HepG2 (cell line): Measurements from ENCODE around the gene IMP3. TPM values are rescaled to one million over a fixed set of nuclear protein-coding genes. Genes with fewer than 3 reads are reported as not detected.

ENCODE experiments used
- ARNTL ChIP-seq: sonication (generic); formaldehyde crosslinking; IDR thresholded peaks from 2 replicates; pipeline ENCODE4 v1.4.0; 2020; ENCODE audit warnings: mild to moderate bottlenecking, missing genetic modification reagents
- ASH2L ChIP-seq: fragments of 300-600, 200-600 bp; sonication (generic); IDR thresholded peaks from 2 replicates; pipeline ENCODE4 v1.7.0; 2017; ENCODE audit warnings: low read depth, mild to moderate bottlenecking, moderate library complexity, mixed read lengths, low read length; ENCODE audit not compliant: insufficient read length
- CERS6 ChIP-seq: sonication (generic); formaldehyde crosslinking; IDR thresholded peaks from 2 replicates; pipeline ENCODE4 v1.5.0; 2020; ENCODE audit warnings: missing genetic modification reagents
- CREM ChIP-seq, 2 experiments: sonication (generic) in 1 of 2; formaldehyde crosslinking in 1 of 2; IDR thresholded peaks; 2 replicates each; pipeline versions ENCODE4 v1.4.0 to v1.6.1; 2016 to 2020; ENCODE audit warnings: antibody characterized with exemption in 1 of 2, mild to moderate bottlenecking in 1 of 2, missing genetic modification reagents in 1 of 2
- MAF1 ChIP-seq: sonication (generic); formaldehyde crosslinking; IDR thresholded peaks from 2 replicates; pipeline ENCODE4 v1.5.0; 2020; ENCODE audit warnings: missing genetic modification reagents, borderline replicate concordance
- SIX4 ChIP-seq: sonication (generic); formaldehyde crosslinking; IDR thresholded peaks from 2 replicates; pipeline ENCODE4 v1.4.0; 2020; ENCODE audit warnings: missing genetic modification reagents
- SOX6 ChIP-seq, 2 experiments: fragments of 450-650 bp in 1 of 2; sonication (generic) in 1 of 2; formaldehyde crosslinking in 1 of 2; IDR thresholded peaks; 2 replicates each; pipeline versions ENCODE4 v1.4.0 to v1.6.1; 2017 to 2020; ENCODE audit warnings: antibody characterized with exemption in 1 of 2, mild to moderate bottlenecking in 1 of 2, missing genetic modification reagents in 1 of 2
- TFAP4 ChIP-seq: sonication (generic); IDR thresholded peaks from 2 replicates; pipeline ENCODE4 v1.6.1; 2016; ENCODE audit warnings: low read depth, borderline replicate concordance
- ZBTB7A ChIP-seq: sonication (generic); formaldehyde crosslinking; IDR thresholded peaks from 2 replicates; pipeline ENCODE4 v1.8.0; 2022; ENCODE audit warnings: mild to moderate bottlenecking, missing genetic modification reagents
- ZFAT ChIP-seq: sonication (generic); formaldehyde crosslinking; conservative IDR thresholded peaks from 2 replicates; pipeline ENCODE4 v1.8.1; 2023; ENCODE audit warnings: missing genetic modification reagents, inconsistent platforms
- ZMYM3 ChIP-seq: sonication (generic); formaldehyde crosslinking; IDR thresholded peaks from 2 replicates; pipeline ENCODE4 v1.5.1; 2020; ENCODE audit warnings: mild to moderate bottlenecking, missing genetic modification reagents
- ZNF18 ChIP-seq: sonication (generic); formaldehyde crosslinking; IDR thresholded peaks from 2 replicates; pipeline ENCODE4 v1.8.0; 2022; ENCODE audit warnings: mild to moderate bottlenecking, missing genetic modification reagents; ENCODE audit not compliant: insufficient replicate concordance
- ZNF414 ChIP-seq: sonication (generic); formaldehyde crosslinking; IDR thresholded peaks from 2 replicates; pipeline ENCODE4 v1.5.0; 2020; ENCODE audit warnings: missing genetic modification reagents
- ZNF574 ChIP-seq: sonication (generic); formaldehyde crosslinking; IDR thresholded peaks from 2 replicates; pipeline ENCODE4 v1.4.0; 2020; ENCODE audit warnings: missing genetic modification reagents
- ZNF660 ChIP-seq: sonication (generic); formaldehyde crosslinking; IDR thresholded peaks from 2 replicates; pipeline ENCODE4 v1.5.1; 2020; ENCODE audit warnings: mild to moderate bottlenecking, low read depth, missing genetic modification reagents, borderline replicate concordance
- ZNF761 ChIP-seq: sonication (generic); formaldehyde crosslinking; conservative IDR thresholded peaks from 2 replicates; pipeline ENCODE4 v1.4.0; 2020; ENCODE audit warnings: mild to moderate bottlenecking, missing genetic modification reagents
- ZNF878 ChIP-seq: sonication (generic); formaldehyde crosslinking; IDR thresholded peaks from 2 replicates; pipeline ENCODE4 v1.8.1; 2023; ENCODE audit warnings: mild to moderate bottlenecking, missing genetic modification reagents, moderate library complexity
- ZZZ3 ChIP-seq: sonication (generic); formaldehyde crosslinking; IDR thresholded peaks from 2 replicates; pipeline ENCODE4 v1.4.0; 2020; ENCODE audit warnings: missing genetic modification reagents, mild to moderate bottlenecking, borderline replicate concordance
- polyA plus RNA-seq, 8 experiments: library from polyadenylated mRNA; depleted of rRNA in 3 of 8; stranded (reverse) in 7 of 8; unstranded in 1 of 8; fragments of >200 nt; fragmentation: Illumina TruSeq in 4 of 8; extraction: Trizol in 4 of 8; gene quantifications; 2 replicates each; pipeline versions ENCODE4 v1.2.1 to v1.2.3, GENCODE V29; 2011 to 2016; ENCODE audit warnings: low read depth in 4 of 8, missing spikeins in 1 of 8, mixed read lengths in 1 of 8; ENCODE audit not compliant: insufficient read depth in 1 of 8
- total RNA-seq, 5 experiments: library from RNA; depleted of rRNA; stranded (reverse); fragments of >200 nt; fragmentation: Illumina TruSeq; extraction: Trizol; gene quantifications; 2 replicates each; pipeline ENCODE4 v1.2.3, GENCODE V29; 2016; ENCODE audit warnings: low read depth in 1 of 5

IMP3 gene
- total and polyA plus RNA-seq, 2 of the 13 experiments (the other 11 are each of a cell fraction or from before 2014, with no cell fraction given) = 38.3 to 143 TPM

GRCh38 chr15:75650908-75651809 is 11.1 kb upstream of the IMP3 start (continued):
- peak; percentile 62; the same call in 1 of the 2 replicates for TF ChIP-seq ZZZ3 (CRISPR knock-in tag)
- TF ChIP-seq ARNTL (CRISPR knock-in tag) = peak; percentile 75
- TF ChIP-seq ASH2L = peak; percentile 20
- no peak for TF ChIP-seq ZNF660 (CRISPR knock-in tag)
- no peak for TF ChIP-seq ZNF761
- peak; percentile 69; the same call in 1 of the 2 replicates for TF ChIP-seq ZNF414 (CRISPR knock-in tag)
- peak; percentile 65; the same call in 1 of the 2 replicates for TF ChIP-seq TFAP4
- 0 out of 2 replicates have a peak, but pooled peaks have one; percentile 7 for TF ChIP-seq SIX4
- TF ChIP-seq ZNF18 (CRISPR knock-in tag) = peak; percentile 61
- peak; percentile 68 for TF ChIP-seq ZMYM3 (CRISPR knock-in tag)
- peak; percentile 79; the same call in 1 of the 2 replicates for TF ChIP-seq ZBTB7A (CRISPR knock-in tag)
- TF ChIP-seq ZNF878 (CRISPR knock-in tag) = peak; percentile 53; the same call in 1 of the 2 replicates
- TF ChIP-seq ZFAT (CRISPR knock-in tag) = no peak
- peak; percentile 37; the same call in 1 of the 2 replicates for TF ChIP-seq CREM (IDR thresholded peaks at IDR 0.05)
- no peak for TF ChIP-seq CREM (CRISPR knock-in tag; IDR thresholded peaks at IDR 0.05)
- TF ChIP-seq ZNF574 (CRISPR knock-in tag) = peak; percentile 58; the same call in 1 of the 2 replicates
- 0 out of 2 replicates have a peak, but pooled peaks have one; percentile 39 for TF ChIP-seq MAF1
- no peak for TF ChIP-seq SOX6 (IDR thresholded peaks at IDR 0.05)
- peak; percentile 71 for TF ChIP-seq SOX6 (CRISPR knock-in tag; IDR thresholded peaks at IDR 0.05)
- TF ChIP-seq CERS6 = no peak
